ENCODE results near the gene MUC5B. TPM values are rescaled to one million over a fixed set of nuclear protein-coding genes. Genes with fewer than 3 reads are reported as not detected.

MUC5B gene
- total and polyA plus RNA-seq, 4 donors = 0.17 to 0.95 (median 0.50) TPM; not detected in 1

DNA sequence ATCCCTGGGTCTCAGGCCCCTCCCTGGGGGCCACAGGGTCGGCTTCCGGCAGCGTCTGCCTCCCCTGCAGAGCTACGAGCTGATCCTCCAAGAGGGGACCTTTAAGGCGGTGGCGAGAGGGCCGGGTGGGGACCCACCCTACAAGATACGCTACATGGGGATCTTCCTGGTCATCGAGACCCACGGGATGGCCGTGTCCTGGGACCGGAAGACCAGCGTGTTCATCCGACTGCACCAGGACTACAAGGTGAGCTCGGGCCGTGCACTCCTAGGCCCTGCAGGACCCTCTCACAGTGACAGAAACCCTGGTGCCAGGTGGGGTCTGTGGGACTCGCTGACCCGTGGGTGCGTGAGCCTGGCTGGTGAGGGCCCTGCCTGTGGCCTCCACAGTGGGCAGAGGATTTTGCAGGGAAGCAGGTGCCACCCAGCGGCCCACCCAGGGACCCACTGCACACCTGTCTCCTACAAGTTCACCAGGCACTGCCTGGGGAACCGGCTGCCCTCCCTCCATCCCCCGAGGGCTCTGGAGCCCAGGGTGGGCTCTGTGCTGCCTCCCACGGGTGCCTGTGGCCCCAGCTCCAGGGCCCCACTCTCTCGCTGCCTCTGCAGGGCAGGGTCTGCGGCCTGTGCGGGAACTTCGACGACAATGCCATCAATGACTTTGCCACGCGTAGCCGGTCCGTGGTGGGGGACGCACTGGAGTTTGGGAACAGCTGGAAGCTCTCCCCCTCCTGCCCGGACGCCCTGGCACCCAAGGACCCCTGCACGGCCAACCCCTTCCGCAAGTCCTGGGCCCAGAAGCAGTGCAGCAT lies 13.7 kb downstream of the MUC5B start:
- H3K4me3 ChIP-seq (ENCODE audit: low read depth in 1 of 3, low read length in 3 of 3) = no peak overlapping the region
- WGBS = 91% methylated on average over 37 of the region's 37 CpGs

DNA sequence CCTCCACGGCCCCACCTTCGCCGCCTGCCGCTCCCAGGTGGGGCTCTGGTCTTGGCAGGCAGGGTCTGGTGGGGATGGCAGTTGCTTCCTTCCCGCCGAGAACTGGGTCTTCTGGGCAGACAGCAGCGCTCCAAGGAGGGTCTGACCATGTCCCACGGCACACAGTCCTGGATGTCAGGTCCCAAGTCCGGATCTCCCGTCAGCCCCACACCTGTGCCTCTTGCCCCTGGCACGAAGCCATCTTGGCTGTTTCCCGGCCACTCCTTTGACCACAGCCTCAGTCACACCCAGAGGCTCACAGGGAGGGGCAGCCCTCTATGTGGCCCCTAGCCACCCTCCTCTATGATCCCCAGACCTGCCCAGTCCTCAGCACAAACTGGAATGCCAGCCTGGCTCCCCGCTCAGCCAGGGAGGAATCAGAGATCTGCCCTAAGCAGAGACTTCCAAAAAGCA lies 14.3 kb downstream of the MUC5B start:
- WGBS = 86% methylated on average over 13 of the region's 13 CpGs
- Histone ChIP-seq H3K4me3 (ENCODE audit: low read depth in 1 of 3, low read length in 3 of 3) (no peak overlapping the region), H3K27ac (ENCODE audit: low read depth in 1 of 2, low read length in 2 of 2) (no peak overlapping the region), H3K9ac (ENCODE audit: low read depth in 1 of 2, low read length in 2 of 2) (no peak overlapping the region), H3K36me3 (ENCODE audit: control insufficient read depth in 4 of 4, insufficient read depth in 3 of 4, low read depth in 1 of 4, low read length in 3 of 4) (no peaks in the 10 kb centered on the region), H3K9me3 (ENCODE audit: control insufficient read depth in 4 of 4, low read length in 3 of 4) (no peaks in the 10 kb centered on the region), H3K27me3 (ENCODE audit: control insufficient read depth in 4 of 4, insufficient read depth in 4 of 4, low read length in 3 of 4) (no peaks in the 10 kb centered on the region), H3K4me1 (ENCODE audit: control insufficient read depth in 4 of 4, insufficient read depth in 4 of 4, low read length in 3 of 4) (no peaks in the 10 kb centered on the region)
- TF ChIP-seq SP1 (IDR thresholded peaks at IDR 0.05) = no peak
- no peak for TF ChIP-seq RAD21 (IDR thresholded peaks at IDR 0.05)
- TF ChIP-seq HNF4A (conservative IDR thresholded peaks at IDR 0.05) = no peak
- TF ChIP-seq, protein P1, sequence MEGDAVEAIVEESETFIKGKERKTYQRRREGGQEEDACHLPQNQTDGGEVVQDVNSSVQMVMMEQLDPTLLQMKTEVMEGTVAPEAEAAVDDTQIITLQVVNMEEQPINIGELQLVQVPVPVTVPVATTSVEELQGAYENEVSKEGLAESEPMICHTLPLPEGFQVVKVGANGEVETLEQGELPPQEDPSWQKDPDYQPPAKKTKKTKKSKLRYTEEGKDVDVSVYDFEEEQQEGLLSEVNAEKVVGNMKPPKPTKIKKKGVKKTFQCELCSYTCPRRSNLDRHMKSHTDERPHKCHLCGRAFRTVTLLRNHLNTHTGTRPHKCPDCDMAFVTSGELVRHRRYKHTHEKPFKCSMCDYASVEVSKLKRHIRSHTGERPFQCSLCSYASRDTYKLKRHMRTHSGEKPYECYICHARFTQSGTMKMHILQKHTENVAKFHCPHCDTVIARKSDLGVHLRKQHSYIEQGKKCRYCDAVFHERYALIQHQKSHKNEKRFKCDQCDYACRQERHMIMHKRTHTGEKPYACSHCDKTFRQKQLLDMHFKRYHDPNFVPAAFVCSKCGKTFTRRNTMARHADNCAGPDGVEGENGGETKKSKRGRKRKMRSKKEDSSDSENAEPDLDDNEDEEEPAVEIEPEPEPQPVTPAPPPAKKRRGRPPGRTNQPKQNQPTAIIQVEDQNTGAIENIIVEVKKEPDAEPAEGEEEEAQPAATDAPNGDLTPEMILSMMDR (IDR thresholded peaks at IDR 0.05; ENCODE audit: low read depth, low read length, missing input control) = no peak
- no peak for TF ChIP-seq EGR1 (IDR thresholded peaks at IDR 0.05; ENCODE audit: low read depth in 2 of 2)
- TF ChIP-seq YY1 (IDR thresholded peaks at IDR 0.05) = no peak
- no peak for TF ChIP-seq GABPA (IDR thresholded peaks at IDR 0.05 in 1 of 2, conservative IDR thresholded peaks at IDR 0.05 in 1 of 2)
- TF ChIP-seq, protein P2, sequence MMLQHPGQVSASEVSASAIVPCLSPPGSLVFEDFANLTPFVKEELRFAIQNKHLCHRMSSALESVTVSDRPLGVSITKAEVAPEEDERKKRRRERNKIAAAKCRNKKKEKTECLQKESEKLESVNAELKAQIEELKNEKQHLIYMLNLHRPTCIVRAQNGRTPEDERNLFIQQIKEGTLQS (IDR thresholded peaks at IDR 0.05) = no peak
- no peak for TF ChIP-seq NR2F2 (IDR thresholded peaks at IDR 0.05)
- TF ChIP-seq FOXA2 (IDR thresholded peaks at IDR 0.05) = no peak
- TF ChIP-seq, protein P3, sequence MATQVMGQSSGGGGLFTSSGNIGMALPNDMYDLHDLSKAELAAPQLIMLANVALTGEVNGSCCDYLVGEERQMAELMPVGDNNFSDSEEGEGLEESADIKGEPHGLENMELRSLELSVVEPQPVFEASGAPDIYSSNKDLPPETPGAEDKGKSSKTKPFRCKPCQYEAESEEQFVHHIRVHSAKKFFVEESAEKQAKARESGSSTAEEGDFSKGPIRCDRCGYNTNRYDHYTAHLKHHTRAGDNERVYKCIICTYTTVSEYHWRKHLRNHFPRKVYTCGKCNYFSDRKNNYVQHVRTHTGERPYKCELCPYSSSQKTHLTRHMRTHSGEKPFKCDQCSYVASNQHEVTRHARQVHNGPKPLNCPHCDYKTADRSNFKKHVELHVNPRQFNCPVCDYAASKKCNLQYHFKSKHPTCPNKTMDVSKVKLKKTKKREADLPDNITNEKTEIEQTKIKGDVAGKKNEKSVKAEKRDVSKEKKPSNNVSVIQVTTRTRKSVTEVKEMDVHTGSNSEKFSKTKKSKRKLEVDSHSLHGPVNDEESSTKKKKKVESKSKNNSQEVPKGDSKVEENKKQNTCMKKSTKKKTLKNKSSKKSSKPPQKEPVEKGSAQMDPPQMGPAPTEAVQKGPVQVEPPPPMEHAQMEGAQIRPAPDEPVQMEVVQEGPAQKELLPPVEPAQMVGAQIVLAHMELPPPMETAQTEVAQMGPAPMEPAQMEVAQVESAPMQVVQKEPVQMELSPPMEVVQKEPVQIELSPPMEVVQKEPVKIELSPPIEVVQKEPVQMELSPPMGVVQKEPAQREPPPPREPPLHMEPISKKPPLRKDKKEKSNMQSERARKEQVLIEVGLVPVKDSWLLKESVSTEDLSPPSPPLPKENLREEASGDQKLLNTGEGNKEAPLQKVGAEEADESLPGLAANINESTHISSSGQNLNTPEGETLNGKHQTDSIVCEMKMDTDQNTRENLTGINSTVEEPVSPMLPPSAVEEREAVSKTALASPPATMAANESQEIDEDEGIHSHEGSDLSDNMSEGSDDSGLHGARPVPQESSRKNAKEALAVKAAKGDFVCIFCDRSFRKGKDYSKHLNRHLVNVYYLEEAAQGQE (IDR thresholded peaks at IDR 0.05) = no peak
- no peak for TF ChIP-seq TAF1 (conservative IDR thresholded peaks at IDR 0.05)
- DNase-seq (ENCODE audit: low spot score) = no peak

More for the DNA sequence above, 13.7 kb downstream of the MUC5B start:
- no peaks in the 10 kb centered on the region for H3K9me3 ChIP-seq (ENCODE audit: control insufficient read depth in 4 of 4, low read length in 3 of 4)
- H3K27me3 ChIP-seq (ENCODE audit: control insufficient read depth in 4 of 4, insufficient read depth in 4 of 4, low read length in 3 of 4) = no peaks in the 10 kb centered on the region
- no peak for DNase-seq (ENCODE audit: low spot score)
- H3K9ac ChIP-seq (ENCODE audit: low read depth in 1 of 2, low read length in 2 of 2) = no peak overlapping the region
- TF ChIP-seq, protein P2 (IDR thresholded peaks at IDR 0.05) = no peak
- TF ChIP-seq YY1 (IDR thresholded peaks at IDR 0.05) = no peak
- TF ChIP-seq, protein P4, sequence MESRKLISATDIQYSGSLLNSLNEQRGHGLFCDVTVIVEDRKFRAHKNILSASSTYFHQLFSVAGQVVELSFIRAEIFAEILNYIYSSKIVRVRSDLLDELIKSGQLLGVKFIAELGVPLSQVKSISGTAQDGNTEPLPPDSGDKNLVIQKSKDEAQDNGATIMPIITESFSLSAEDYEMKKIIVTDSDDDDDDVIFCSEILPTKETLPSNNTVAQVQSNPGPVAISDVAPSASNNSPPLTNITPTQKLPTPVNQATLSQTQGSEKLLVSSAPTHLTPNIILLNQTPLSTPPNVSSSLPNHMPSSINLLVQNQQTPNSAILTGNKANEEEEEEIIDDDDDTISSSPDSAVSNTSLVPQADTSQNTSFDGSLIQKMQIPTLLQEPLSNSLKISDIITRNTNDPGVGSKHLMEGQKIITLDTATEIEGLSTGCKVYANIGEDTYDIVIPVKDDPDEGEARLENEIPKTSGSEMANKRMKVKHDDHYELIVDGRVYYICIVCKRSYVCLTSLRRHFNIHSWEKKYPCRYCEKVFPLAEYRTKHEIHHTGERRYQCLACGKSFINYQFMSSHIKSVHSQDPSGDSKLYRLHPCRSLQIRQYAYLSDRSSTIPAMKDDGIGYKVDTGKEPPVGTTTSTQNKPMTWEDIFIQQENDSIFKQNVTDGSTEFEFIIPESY (IDR thresholded peaks at IDR 0.05) = no peak
- TF ChIP-seq HNF4A (conservative IDR thresholded peaks at IDR 0.05) = no peak
- H3K27ac ChIP-seq (ENCODE audit: low read depth in 1 of 2, low read length in 2 of 2) = no peak overlapping the region
- no peaks in the 10 kb centered on the region for H3K4me1 ChIP-seq (ENCODE audit: control insufficient read depth in 4 of 4, insufficient read depth in 4 of 4, low read length in 3 of 4)
- no peaks in the 10 kb centered on the region for H3K36me3 ChIP-seq (ENCODE audit: control insufficient read depth in 4 of 4, insufficient read depth in 3 of 4, low read depth in 1 of 4, low read length in 3 of 4)

All from liver (tissue), 9 donors.